ENCODE data around the gene RNF13.
A peak's percentile ranks its signal among the peaks of the same experiment; 100 is the strongest.

The RNF13 gene

DNA sequence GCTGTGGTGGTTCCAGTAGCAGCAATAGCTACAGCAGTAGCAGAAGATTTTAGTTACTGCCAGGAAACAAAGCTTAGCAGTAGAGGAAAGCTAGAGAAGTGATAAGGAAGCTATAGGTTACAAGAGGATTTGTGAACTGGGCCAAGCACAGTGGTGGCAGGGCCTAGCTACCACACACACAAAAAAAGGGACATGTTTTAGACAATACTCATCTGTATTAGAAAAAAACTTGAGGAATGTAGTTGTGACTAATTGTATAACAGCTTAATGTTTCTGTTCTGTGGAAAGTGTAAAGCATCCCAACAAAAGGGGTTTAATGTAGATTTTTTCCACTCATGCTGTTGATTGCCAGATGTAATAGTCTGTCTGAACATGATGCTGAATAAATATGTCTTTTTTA is 187.6 kb downstream of the RNF13 start:
- peak; percentile 56 for DNase-seq

DNA sequence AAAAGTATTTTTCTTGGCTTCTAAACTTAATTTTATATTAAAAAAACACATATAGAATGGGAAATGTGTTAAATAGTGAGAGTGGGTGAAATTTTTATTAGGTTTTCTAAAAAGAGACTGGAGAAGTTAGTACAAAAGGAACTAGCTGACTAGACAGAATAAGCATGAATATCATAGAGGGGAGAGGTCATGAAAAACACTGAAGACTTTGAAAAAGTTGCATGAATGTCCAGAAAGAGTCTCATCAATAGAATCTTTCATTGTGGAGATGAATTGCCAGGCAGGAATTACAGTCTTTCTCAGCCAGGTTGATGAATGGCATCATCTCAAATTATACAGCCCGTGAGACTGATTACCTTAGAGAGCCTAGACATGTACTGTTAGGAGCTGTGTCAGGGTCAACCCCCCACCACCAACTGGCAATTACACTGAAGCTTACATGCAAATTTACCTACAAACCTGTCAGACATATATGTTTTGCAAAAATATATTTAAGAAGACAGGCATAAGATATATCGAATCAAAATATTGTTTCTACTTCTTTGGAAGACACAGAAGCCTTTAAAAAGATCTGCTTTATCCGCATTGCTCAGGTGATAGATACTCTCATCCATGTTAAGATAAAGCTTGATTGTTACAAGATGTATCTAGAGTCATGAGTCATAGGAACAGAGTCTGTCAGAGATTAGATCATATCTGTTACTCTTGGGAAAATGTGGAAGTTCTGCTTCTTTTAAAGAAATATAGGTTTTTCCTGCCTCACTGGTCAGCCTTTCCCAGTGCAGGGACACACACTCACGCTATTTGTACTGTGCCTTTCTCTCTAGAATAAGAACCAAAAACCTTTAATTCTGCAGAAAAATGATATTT is 192.5 kb downstream of the RNF13 start:
- peak; percentile 52 for DNase-seq

DNA sequence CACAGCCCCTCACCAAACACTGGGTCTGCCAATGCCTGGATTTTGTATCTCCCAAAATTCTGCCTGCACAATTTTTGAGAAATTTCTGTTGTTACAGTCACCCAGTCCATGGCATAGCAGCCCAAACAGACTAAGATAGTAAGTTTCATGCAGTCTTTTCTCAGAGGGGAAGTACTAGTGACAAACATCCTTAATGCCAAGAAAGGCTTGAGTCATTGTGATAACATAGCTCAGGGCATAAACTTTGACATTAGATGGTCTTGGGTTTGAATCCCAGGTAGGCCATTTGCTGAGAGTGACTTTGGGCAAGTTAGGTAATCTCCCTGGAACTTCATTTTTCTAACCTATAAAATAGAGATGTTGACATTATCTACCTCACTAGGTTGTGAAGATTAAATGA is 193.8 kb downstream of the RNF13 start:
- DNase-seq: no peak
